SU-DHL-6 (cell line): ENCODE data around the gene KPNA4.

Experiments used
- H2AFZ ChIP-seq: fragments of 200-600 bp; sonication (generic); 2 replicates; pipeline ENCODE4 v1.6.1; 2014; ENCODE audit warnings: low read depth, mild to moderate bottlenecking, moderate library complexity, mixed read lengths, antibody characterized with exemption, low read length; ENCODE audit not compliant: severe bottlenecking
- H3F3A ChIP-seq: fragments of 200-600 bp; shearing (Covaris generic); 2 replicates; pipeline ENCODE4 v1.6.0; 2016; ENCODE audit warnings: antibody characterized with exemption, mild to moderate bottlenecking; ENCODE audit not compliant: insufficient read depth
- H3K27ac ChIP-seq: fragments of 200-600 bp; sonication (generic); 2 replicates; pipeline ENCODE4 v1.5.1; 2016; ENCODE audit warnings: low read depth, mild to moderate bottlenecking, low read length, moderate library complexity, mixed read lengths
- H3K27me3 ChIP-seq: fragments of 200-600 bp; sonication (generic), shearing (Covaris generic); 2 replicates; pipeline ENCODE4 v1.6.0; 2014; ENCODE audit warnings: mild to moderate bottlenecking, low read length
- H3K36me3 ChIP-seq: fragments of 200-600 bp; sonication (generic); 2 replicates; pipeline ENCODE4 v1.6.1; 2014; ENCODE audit warnings: mild to moderate bottlenecking, low read length, mixed read lengths
- H3K4me2 ChIP-seq: fragments of 300-600, 200-600 bp; shearing (Covaris generic), sonication (generic); 2 replicates; pipeline ENCODE4 v1.6.0; 2014; ENCODE audit warnings: low read length, low read depth, mild to moderate bottlenecking; ENCODE audit not compliant: poor library complexity, severe bottlenecking
- H3K4me3 ChIP-seq: fragments of 200-600 bp; sonication (generic); 2 replicates; pipeline ENCODE4 v1.5.1; 2014; ENCODE audit warnings: antibody characterized with exemption, low read length, mild to moderate bottlenecking, mixed read lengths; ENCODE audit not compliant: insufficient read depth, poor library complexity, severe bottlenecking
- H3K79me2 ChIP-seq: fragments of 200-600 bp; sonication (generic); 2 replicates; pipeline ENCODE4 v1.6.1; 2014; ENCODE audit warnings: mild to moderate bottlenecking, low read length, moderate library complexity; ENCODE audit not compliant: insufficient read depth
- H3K9ac ChIP-seq: fragments of 200-600 bp; sonication (generic); 2 replicates; pipeline ENCODE4 v1.7.0; 2014; ENCODE audit warnings: mild to moderate bottlenecking, low read length
- H3K9me2 ChIP-seq: fragments of 200-600 bp; sonication (generic); replicated peaks from 2 replicates; pipeline ENCODE4 v1.6.1; 2014; ENCODE audit warnings: low read length; ENCODE audit not compliant: insufficient read depth
- H3K9me3 ChIP-seq: fragments of 200-600 bp; sonication (generic); 2 replicates; pipeline ENCODE4 v1.6.1; 2014; ENCODE audit warnings: low read length, mixed read lengths; ENCODE audit not compliant: insufficient read depth
- H4K20me1 ChIP-seq: fragments of 200-600 bp; sonication (generic); 2 replicates; pipeline ENCODE4 v1.6.1; 2014; ENCODE audit warnings: low read depth, mild to moderate bottlenecking, antibody characterized with exemption, low read length, moderate library complexity, mixed read lengths
- EZH2phosphoT487 ChIP-seq: fragments of 200-600 bp; sonication (generic), shearing (Covaris generic); conservative IDR thresholded peaks from 2 replicates; pipeline ENCODE4 v1.6.1; 2018; ENCODE audit warnings: mild to moderate bottlenecking, antibody characterized with exemption, low read length, moderate library complexity, mixed read lengths
- TF ChIP-seq, protein P1 (sequence below): fragments of 200-600 bp; sonication (generic); IDR thresholded peaks from one replicate; pipeline ENCODE4 v1.5.1; 2017; ENCODE audit warnings: antibody characterized with exemption, mild to moderate bottlenecking, low read length, moderate library complexity; ENCODE audit not compliant: insufficient read depth, poor library complexity, severe bottlenecking

KPNA4 gene

DNA sequence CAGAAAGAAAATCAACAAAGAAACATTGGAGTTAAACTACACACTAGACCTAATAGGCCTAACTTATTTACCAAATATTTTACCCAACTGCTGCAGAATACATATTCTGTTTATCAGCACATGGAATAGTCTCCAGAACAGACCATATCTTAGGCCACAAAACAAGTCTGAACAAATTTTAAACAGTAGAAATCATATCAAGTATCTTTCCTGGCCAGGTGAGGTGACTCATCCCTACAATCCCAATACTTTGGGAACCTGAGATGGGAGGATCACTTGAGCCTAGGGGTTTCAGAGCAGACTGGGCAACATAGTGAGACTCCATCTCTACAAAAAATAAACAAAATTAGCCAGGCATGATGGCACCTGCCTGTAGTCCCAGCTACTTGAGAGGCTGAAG is 18.1 kb upstream of the KPNA4 start:
- Histone ChIP-seq H3K4me2 (no peak overlapping the region), H3K4me3 (no peak overlapping the region), H3K36me3 (no peaks in the 10 kb centered on the region)

DNA sequence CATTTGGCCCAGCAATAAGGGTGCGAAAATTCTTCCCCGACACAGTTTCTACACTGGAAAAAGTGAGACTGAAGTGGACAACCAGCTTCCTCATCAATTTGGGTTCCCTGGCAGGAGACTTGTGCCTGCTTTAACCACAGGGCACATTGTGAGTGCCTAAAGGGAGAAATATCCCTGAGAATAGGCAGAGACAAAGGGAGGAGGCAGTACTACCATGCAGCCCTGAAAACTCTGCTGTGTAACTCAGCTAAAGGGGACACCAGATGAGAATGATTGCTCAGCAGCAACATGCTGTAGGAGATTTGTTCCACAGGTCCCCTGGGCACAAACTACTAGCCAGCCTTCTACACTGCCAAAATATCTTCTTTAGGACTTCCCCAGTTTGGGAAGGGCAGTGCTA is 15.6 kb upstream of the KPNA4 start:
- Histone ChIP-seq H4K20me1 (no peaks in the 10 kb centered on the region), H3K9ac (no peak overlapping the region), H3K79me2 (no peaks in the 10 kb centered on the region), H3K4me2 (no peak overlapping the region), H3K27ac (no peak overlapping the region), H3K27me3 (no peaks in the 10 kb centered on the region), H3F3A (no peaks in the 10 kb centered on the region), H3K9me2 (no peaks in the 10 kb centered on the region), H2AFZ (no peak overlapping the region), H3K9me3 (no peaks in the 10 kb centered on the region), H3K4me3 (no peak overlapping the region), H3K36me3 (no peaks in the 10 kb centered on the region)
- TF ChIP-seq, protein P1, sequence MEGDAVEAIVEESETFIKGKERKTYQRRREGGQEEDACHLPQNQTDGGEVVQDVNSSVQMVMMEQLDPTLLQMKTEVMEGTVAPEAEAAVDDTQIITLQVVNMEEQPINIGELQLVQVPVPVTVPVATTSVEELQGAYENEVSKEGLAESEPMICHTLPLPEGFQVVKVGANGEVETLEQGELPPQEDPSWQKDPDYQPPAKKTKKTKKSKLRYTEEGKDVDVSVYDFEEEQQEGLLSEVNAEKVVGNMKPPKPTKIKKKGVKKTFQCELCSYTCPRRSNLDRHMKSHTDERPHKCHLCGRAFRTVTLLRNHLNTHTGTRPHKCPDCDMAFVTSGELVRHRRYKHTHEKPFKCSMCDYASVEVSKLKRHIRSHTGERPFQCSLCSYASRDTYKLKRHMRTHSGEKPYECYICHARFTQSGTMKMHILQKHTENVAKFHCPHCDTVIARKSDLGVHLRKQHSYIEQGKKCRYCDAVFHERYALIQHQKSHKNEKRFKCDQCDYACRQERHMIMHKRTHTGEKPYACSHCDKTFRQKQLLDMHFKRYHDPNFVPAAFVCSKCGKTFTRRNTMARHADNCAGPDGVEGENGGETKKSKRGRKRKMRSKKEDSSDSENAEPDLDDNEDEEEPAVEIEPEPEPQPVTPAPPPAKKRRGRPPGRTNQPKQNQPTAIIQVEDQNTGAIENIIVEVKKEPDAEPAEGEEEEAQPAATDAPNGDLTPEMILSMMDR, result no peak
- no peak for TF ChIP-seq EZH2phosphoT487

More for the DNA sequence above, 18.1 kb upstream of the KPNA4 start:
- no peak overlapping the region for H2AFZ ChIP-seq
- H3K9ac ChIP-seq, result no peak overlapping the region
- no peaks in the 10 kb centered on the region for H3K79me2 ChIP-seq
- no peaks in the 10 kb centered on the region for H4K20me1 ChIP-seq
- TF ChIP-seq EZH2phosphoT487, result no peak
- TF ChIP-seq, protein P1, result no peak
- H3K27me3 ChIP-seq, result no peaks in the 10 kb centered on the region
- no peaks in the 10 kb centered on the region for H3K9me3 ChIP-seq
- H3K27ac ChIP-seq, result no peak overlapping the region
- no peaks in the 10 kb centered on the region for H3K9me2 ChIP-seq
- no peaks in the 10 kb centered on the region for H3F3A ChIP-seq

DNA sequence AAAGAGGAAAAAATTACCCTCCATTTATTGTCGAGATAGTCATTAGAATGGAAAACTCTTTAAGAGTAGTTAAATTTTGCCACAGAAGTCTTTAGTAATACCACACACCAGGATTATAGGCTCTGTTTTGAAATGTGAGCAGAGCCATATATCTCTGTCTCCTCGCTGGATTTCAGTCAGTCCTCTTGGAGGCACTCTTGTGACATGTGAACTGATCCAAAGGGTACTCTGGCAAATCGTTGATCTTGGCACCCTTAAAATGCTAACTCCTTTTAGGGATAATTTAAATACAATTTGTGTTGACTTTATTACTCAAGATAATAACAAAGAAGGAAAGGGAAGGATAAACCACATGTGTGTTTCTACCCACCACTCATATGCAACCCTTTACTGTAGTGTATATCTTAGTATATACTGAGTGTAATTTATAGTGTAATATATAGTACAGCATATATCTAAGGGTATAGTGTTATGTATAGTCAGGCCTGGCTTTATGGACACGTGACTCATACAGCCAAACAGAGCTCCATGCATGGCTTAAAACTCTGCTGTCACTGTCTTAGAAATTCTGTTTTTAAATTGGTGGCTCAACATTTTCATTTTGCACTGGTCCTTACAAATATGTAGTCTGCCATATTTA is 12.3 kb upstream of the KPNA4 start:
- Histone ChIP-seq H3K79me2 (no peaks in the 10 kb centered on the region), H3F3A (no peaks in the 10 kb centered on the region), H3K4me3 (no peak overlapping the region), H3K4me2 (no peak overlapping the region), H3K9me3 (no peaks in the 10 kb centered on the region), H2AFZ (no peak overlapping the region), H4K20me1 (no peaks in the 10 kb centered on the region), H3K27me3 (no peaks in the 10 kb centered on the region), H3K9ac (no peak overlapping the region), H3K36me3 (no peaks in the 10 kb centered on the region), H3K27ac (no peak overlapping the region), H3K9me2 (no peaks in the 10 kb centered on the region)
- TF ChIP-seq, protein P1, result no peak
- no peak for TF ChIP-seq EZH2phosphoT487
